Neural cell (in vitro differentiated cells): Measurements from ENCODE around the gene RAD51B. TPM values are rescaled to one million over a fixed set of nuclear protein-coding genes. Genes with fewer than 3 reads are reported as not detected.

ENCODE experiments used
- H2AFZ ChIP-seq: fragments of 200-600, 300-800 bp; sonication (generic), shearing (Covaris generic); 2 replicates; pipeline ENCODE4 v1.6.0; 2014; ENCODE audit warnings: low read depth, mild to moderate bottlenecking, antibody characterized with exemption, low read length, moderate library complexity
- H3F3A ChIP-seq: fragments of 200-600 bp; shearing (Covaris generic); 2 replicates; pipeline ENCODE4 v1.6.1; 2016; ENCODE audit warnings: mild to moderate bottlenecking, moderate library complexity, mixed read lengths, antibody characterized with exemption, low read length; ENCODE audit not compliant: insufficient read depth, poor library complexity, severe bottlenecking
- H3K27ac ChIP-seq: fragments of 200-600, 300-800 bp; sonication (generic), shearing (Covaris generic); 2 replicates; pipeline ENCODE4 v1.5.1; 2014; ENCODE audit warnings: mild to moderate bottlenecking, low read length, moderate library complexity
- H3K27me3 ChIP-seq: fragments of 300-800, 200-600 bp; sonication (generic), shearing (Covaris generic); 2 replicates; pipeline ENCODE4 v1.6.0; 2014; ENCODE audit warnings: mild to moderate bottlenecking, low read depth, low read length, moderate library complexity; ENCODE audit not compliant: insufficient read depth
- H3K36me3 ChIP-seq: fragments of 300-800, 200-600 bp; sonication (generic), shearing (Covaris generic); 2 replicates; pipeline ENCODE4 v1.5.1; 2014; ENCODE audit warnings: mild to moderate bottlenecking, antibody characterized with exemption, low read length, moderate library complexity; ENCODE audit not compliant: insufficient read depth
- H3K4me2 ChIP-seq: fragments of 300-800, 200-600 bp; sonication (generic), shearing (Covaris generic); 2 replicates; pipeline ENCODE4 v1.6.0; 2014; ENCODE audit warnings: mild to moderate bottlenecking, low read length
- H3K4me3 ChIP-seq: fragments of 300-800, 200-600 bp; sonication (generic), shearing (Covaris generic); 2 replicates; pipeline ENCODE4 v1.5.1; 2014; ENCODE audit warnings: mild to moderate bottlenecking, low read length, moderate library complexity
- H3K79me2 ChIP-seq: fragments of 200-600 bp; shearing (Covaris generic); replicated peaks from 2 replicates; pipeline ENCODE4 v1.6.0; 2014; ENCODE audit warnings: mild to moderate bottlenecking, low read length, moderate library complexity; ENCODE audit not compliant: insufficient read depth
- H3K9ac ChIP-seq: fragments of 300-800, 200-600 bp; sonication (generic), shearing (Covaris generic); 2 replicates; pipeline ENCODE4 v1.6.1; 2016; ENCODE audit warnings: mild to moderate bottlenecking, low read length, mixed read lengths
- H3K9me2 ChIP-seq: fragments of 200-600 bp; shearing (Covaris generic); 2 replicates; pipeline ENCODE4 v1.6.1; 2016; ENCODE audit warnings: mild to moderate bottlenecking, low read length, mixed read lengths; ENCODE audit not compliant: insufficient read depth
- H3K9me3 ChIP-seq: fragments of 200-600, 300-800 bp; sonication (generic), shearing (Covaris generic); 2 replicates; pipeline ENCODE4 v1.6.1; 2016; ENCODE audit warnings: mild to moderate bottlenecking, mixed run types, low read length, moderate library complexity, mixed read lengths
- H4K20me1 ChIP-seq: fragments of 200-600 bp; shearing (Covaris generic); 2 replicates; pipeline ENCODE4 v1.6.1; 2016; ENCODE audit warnings: mild to moderate bottlenecking, mixed run types; ENCODE audit not compliant: insufficient read depth
- CTCF ChIP-seq: fragments of 450-650 bp; IDR thresholded peaks from 2 replicates; pipeline ENCODE4 v1.5.1; 2014; ENCODE audit warnings: antibody characterized with exemption, mild to moderate bottlenecking, moderate library complexity; ENCODE audit not compliant: poor library complexity, severe bottlenecking
- EP300 ChIP-seq: fragments of 450-650 bp; conservative IDR thresholded peaks from 2 replicates; pipeline ENCODE4 v1.6.1; 2014; ENCODE audit warnings: antibody characterized with exemption, mild to moderate bottlenecking, moderate library complexity; ENCODE audit not compliant: poor library complexity, severe bottlenecking
- EZH2 ChIP-seq: fragments of 200-600, 300-800 bp; shearing (Covaris generic), sonication (generic); IDR thresholded peaks from 2 replicates; pipeline ENCODE4 v1.6.1; 2014; ENCODE audit warnings: antibody characterized with exemption, low read length, borderline replicate concordance, mild to moderate bottlenecking; ENCODE audit not compliant: insufficient read depth, poor library complexity, severe bottlenecking
- MXI1 ChIP-seq: fragments of 450-650 bp; conservative IDR thresholded peaks from 2 replicates; pipeline ENCODE4 v1.6.1; 2014; ENCODE audit warnings: antibody characterized with exemption, mild to moderate bottlenecking; ENCODE audit not compliant: poor library complexity, severe bottlenecking
- POLR2AphosphoS5 ChIP-seq: IDR thresholded peaks from 2 replicates; pipeline ENCODE4 v1.6.1; 2012
- RAD21 ChIP-seq: fragments of 450-650 bp; conservative IDR thresholded peaks from 2 replicates; pipeline ENCODE4 v1.6.1; 2014; ENCODE audit warnings: antibody characterized with exemption, mild to moderate bottlenecking, moderate library complexity
- REST ChIP-seq: IDR thresholded peaks from 2 replicates; pipeline ENCODE4 v1.6.1; 2012; ENCODE audit warnings: borderline replicate concordance
- SMC3 ChIP-seq: fragments of 450-650 bp; conservative IDR thresholded peaks from 2 replicates; pipeline ENCODE4 v1.6.1; 2014; ENCODE audit warnings: antibody characterized with exemption, mild to moderate bottlenecking, moderate library complexity; ENCODE audit not compliant: poor library complexity
- TAF1 ChIP-seq: IDR thresholded peaks from 2 replicates; pipeline ENCODE4 v1.6.1; 2012; ENCODE audit warnings: low read depth
- polyA plus RNA-seq: library from polyadenylated mRNA; depleted of rRNA; stranded (reverse); fragments of >200 nt; gene quantifications from 2 replicates; pipeline ENCODE4 v1.2.3, GENCODE V29; 2014

RAD51B gene
- polyA plus RNA-seq, 1 donor from 2014 or later, result 3.1 TPM

GRCh38 chr14:68401855-68402254 lies 582.3 kb downstream of the RAD51B start:
- H3K27me3 ChIP-seq, result no peaks in the 10 kb centered on the region
- H3K79me2 ChIP-seq, result no peaks in the 10 kb centered on the region

DNA sequence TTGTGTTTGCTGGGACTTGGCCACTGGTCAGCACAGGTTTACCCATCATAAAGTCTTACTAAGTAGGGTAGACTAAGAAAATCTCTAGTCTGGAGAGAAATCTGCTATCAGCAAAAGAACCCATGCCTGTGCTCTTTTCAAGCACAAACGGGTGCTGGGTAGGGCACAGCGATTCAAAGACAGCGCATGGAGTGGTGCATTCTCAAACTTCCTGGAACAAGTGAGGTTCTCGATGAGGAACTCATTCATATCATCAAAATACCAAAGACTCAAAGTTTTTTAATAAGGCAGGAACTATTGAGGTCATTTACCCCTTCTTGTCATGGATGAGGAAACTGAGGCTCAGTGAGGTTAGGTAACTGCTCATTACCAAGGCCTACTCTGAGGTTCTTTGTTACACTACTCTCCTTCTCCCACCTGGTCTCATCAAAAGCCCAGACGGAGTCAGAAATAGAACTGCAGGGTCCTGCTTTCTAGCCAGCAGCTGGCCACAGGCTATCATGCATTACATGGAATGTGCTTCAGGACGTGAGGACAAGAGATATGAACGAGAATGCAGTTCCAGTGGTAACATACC lies 583.0 kb downstream of the RAD51B start:
- Histone ChIP-seq H3K9ac (no peak overlapping the region), H3K79me2 (no peaks in the 10 kb centered on the region), H3K27me3 (no peaks in the 10 kb centered on the region), H3K4me3 (no peak overlapping the region), H3F3A (no peaks in the 10 kb centered on the region), H3K9me3 (no peaks in the 10 kb centered on the region), H3K27ac (no peak overlapping the region), H3K36me3 (no peaks in the 10 kb centered on the region), H2AFZ (no peak overlapping the region), H3K9me2 (no peaks in the 10 kb centered on the region), H4K20me1 (no peaks in the 10 kb centered on the region), H3K4me2 (no peak overlapping the region)
- TF ChIP-seq CTCF, result no peak
- TF ChIP-seq SMC3, result no peak
- TF ChIP-seq EP300, result no peak
- no peak for TF ChIP-seq REST
- no peak for TF ChIP-seq TAF1
- TF ChIP-seq MXI1, result no peak

More at GRCh38 chr14:68401855-68402254, 582.3 kb downstream of the RAD51B start:
- Histone ChIP-seq H3K4me2 (no peak overlapping the region), H2AFZ (no peak overlapping the region), H3K4me3 (no peak overlapping the region), H3K9ac (no peak overlapping the region), H3K9me2 (no peaks in the 10 kb centered on the region), H3F3A (no peaks in the 10 kb centered on the region), H3K36me3 (no peaks in the 10 kb centered on the region), H3K27ac (no peak overlapping the region), H4K20me1 (no peaks in the 10 kb centered on the region), H3K9me3 (no peaks in the 10 kb centered on the region)
- TF ChIP-seq RAD21 (no peak), POLR2AphosphoS5 (no peak), CTCF (no peak), EP300 (no peak), MXI1 (no peak), REST (no peak), TAF1 (no peak), SMC3 (no peak), EZH2 (no peak)
